Ovary (tissue), 9 donors: ENCODE results near the gene ANKUB1. TPM values are rescaled to one million over a fixed set of nuclear protein-coding genes. Genes with fewer than 3 reads are reported as not detected.

ENCODE experiments used
- DNase-seq, 5 donors: peaks; one replicate each; pipeline ENCODE4 v3.0.0-alpha.2; 2019 to 2020
- H3K27ac ChIP-seq, 2 donors: fragments of 200-600 bp; one replicate each; pipeline versions ENCODE4 v1.5.1 to v1.8.0; 2019 to 2022
- H3K27me3 ChIP-seq: fragments of 200-600 bp; one replicate; pipeline ENCODE4 v1.8.0; 2022
- H3K36me3 ChIP-seq: fragments of 200-600 bp; sonication (generic); one replicate; pipeline ENCODE4 v1.5.1; 2019
- H3K4me1 ChIP-seq: one replicate; pipeline ENCODE4 v1.8.1; 2013; ENCODE audit warnings: mild to moderate bottlenecking, moderate library complexity; ENCODE audit not compliant: insufficient read depth
- H3K4me3 ChIP-seq: fragments of 200-600 bp; sonication (generic); one replicate; pipeline ENCODE4 v1.5.1; 2017
- H3K9me3 ChIP-seq, 2 donors: fragments of 200-600 bp in 1 of 2; sonication (generic) in 1 of 2; one replicate each; pipeline versions ENCODE4 v1.5.1 to v1.8.1; 2013 to 2019; ENCODE audit warnings: mild to moderate bottlenecking in 1 of 2, moderate library complexity in 1 of 2
- EP300 ChIP-seq: sonication (generic); formaldehyde crosslinking; IDR thresholded peaks from one replicate; pipeline ENCODE4 v1.6.1; 2017; ENCODE audit warnings: antibody characterized with exemption
- POLR2A ChIP-seq: fragments of 450-650 bp; IDR thresholded peaks from one replicate; pipeline ENCODE4 v1.6.1; 2017; ENCODE audit warnings: antibody characterized with exemption, mild to moderate bottlenecking, moderate library complexity
- WGBS, 3 donors: extraction: QIAGEN DNeasy Blood & Tissue Kit in 1 of 3; methylation state at CpG; one replicate each; pipeline versions ENCODE4 v1.1.5 to v1.1.7; 2013 to 2017; 5-methylcytosine and 5-hydroxymethylcytosine counted together
- intact Hi-C, 4 donors: fragments of 100-400 bp; cut with DNase I; formaldehyde crosslinking; loops; one replicate each; pipeline versions ENCODE4 v1.11.0 to v1.15.1; 2022 to 2023
- polyA plus RNA-seq, 2 donors: library from polyadenylated mRNA; stranded (reverse); fragments of 200-250 nt in 1 of 2; fragments of 350-450 nt in 1 of 2; fragmentation: Illumina TruSeq in 1 of 2; extraction: RNeasy Lipid Tissue Mini Kit (QIAGEN cat#74804) in 1 of 2; gene quantifications; one replicate each; pipeline ENCODE4 v1.2.3, GENCODE V29; 2013 to 2014
- total RNA-seq, 7 donors: library from RNA; depleted of rRNA in 2 of 7; stranded (reverse); fragments of >200 nt in 2 of 7; fragmentation: NEBNext Ultra II Directional in 3 of 7; extraction: Animal tissue kit (Norgen Biotek cat#: 25700) in 3 of 7; gene quantifications; one replicate each; pipeline versions ENCODE4 v1.1.0 to v1.2.4, GENCODE V29; 2016 to 2023
- TF ChIP-seq, protein P1 (sequence below), 3 donors: fragments of 450-650 bp in 2 of 3; fragments of 200-600 bp in 1 of 3; IDR thresholded peaks; one replicate each; pipeline versions ENCODE4 v1.5.1 to v1.8.0; 2016 to 2022; ENCODE audit warnings: antibody characterized with exemption in 3 of 3, mild to moderate bottlenecking in 1 of 3
- donor health status: DM: no; HTN: no; CAD: no; lungs with moderate emphysema.
- donor health status: DM: no; HTN: no; CAD: no.
- donor health status: Bipolar disorder and iron deficiency.
- donor health status: DM: yes; HTN: yes; CAD: no.
- donor health status: DM: no; HTN: no; CAD: no.
- donor health status: DM: yes; HTN: yes; CAD: no.

ANKUB1 gene
- total and polyA plus RNA-seq, 9 donors = 0.10 to 3.8 (median 0.48) TPM; not detected in 4

- intact Hi-C loops = no loop called here
- TF ChIP-seq, protein P1, sequence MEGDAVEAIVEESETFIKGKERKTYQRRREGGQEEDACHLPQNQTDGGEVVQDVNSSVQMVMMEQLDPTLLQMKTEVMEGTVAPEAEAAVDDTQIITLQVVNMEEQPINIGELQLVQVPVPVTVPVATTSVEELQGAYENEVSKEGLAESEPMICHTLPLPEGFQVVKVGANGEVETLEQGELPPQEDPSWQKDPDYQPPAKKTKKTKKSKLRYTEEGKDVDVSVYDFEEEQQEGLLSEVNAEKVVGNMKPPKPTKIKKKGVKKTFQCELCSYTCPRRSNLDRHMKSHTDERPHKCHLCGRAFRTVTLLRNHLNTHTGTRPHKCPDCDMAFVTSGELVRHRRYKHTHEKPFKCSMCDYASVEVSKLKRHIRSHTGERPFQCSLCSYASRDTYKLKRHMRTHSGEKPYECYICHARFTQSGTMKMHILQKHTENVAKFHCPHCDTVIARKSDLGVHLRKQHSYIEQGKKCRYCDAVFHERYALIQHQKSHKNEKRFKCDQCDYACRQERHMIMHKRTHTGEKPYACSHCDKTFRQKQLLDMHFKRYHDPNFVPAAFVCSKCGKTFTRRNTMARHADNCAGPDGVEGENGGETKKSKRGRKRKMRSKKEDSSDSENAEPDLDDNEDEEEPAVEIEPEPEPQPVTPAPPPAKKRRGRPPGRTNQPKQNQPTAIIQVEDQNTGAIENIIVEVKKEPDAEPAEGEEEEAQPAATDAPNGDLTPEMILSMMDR (IDR thresholded peaks at IDR 0.05) = no peak
- TF ChIP-seq EP300 = no peak
- no peak for TF ChIP-seq POLR2A
- Histone ChIP-seq H3K4me3 (no peak overlapping the region), H3K4me1 (no peaks in the 10 kb centered on the region), H3K27ac (no peak overlapping the region), H3K27me3 (no peaks in the 10 kb centered on the region), H3K9me3 (no peaks in the 10 kb centered on the region), H3K36me3 (no peaks in the 10 kb centered on the region)
- no peak for DNase-seq
Measured at GRCh38 chr3:149744151-149744550, 48.2 kb downstream of the ANKUB1 start.

- no peak overlapping the region for H3K4me3 ChIP-seq
Measured at GRCh38 chr3:149739396-149739795, 53.0 kb downstream of the ANKUB1 start.

DNA sequence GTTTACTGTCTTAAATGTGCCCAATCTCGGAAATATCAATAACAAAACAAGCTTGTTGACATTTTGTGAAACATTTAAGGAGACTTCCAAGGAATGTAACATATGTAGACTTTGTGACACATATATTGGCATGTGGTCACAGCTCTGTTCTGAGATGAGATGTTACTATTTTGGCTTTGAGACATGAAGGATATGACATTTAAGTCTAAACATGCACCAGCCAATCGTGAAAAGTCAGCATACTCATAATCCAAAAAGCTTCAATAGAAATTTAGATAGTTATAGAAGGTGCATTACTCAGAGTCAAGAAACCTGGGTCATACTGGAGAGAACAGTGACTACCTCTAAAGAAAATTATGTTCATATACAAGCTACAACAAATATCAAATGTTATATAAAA lies 53.5 kb downstream of the ANKUB1 start:
- TF ChIP-seq EP300 (no peak), POLR2A (no peak)
- TF ChIP-seq, protein P1 (IDR thresholded peaks at IDR 0.05) = no peak
- no peak for DNase-seq
- no peak overlapping the region for H3K4me3 ChIP-seq
- no peaks in the 10 kb centered on the region for H3K27me3 ChIP-seq
- H3K9me3 ChIP-seq = no peaks in the 10 kb centered on the region
- intact Hi-C loops = no loop called here
- WGBS, 3 donors = 72 to 87% (median 79%) methylated on average over 2 of the region's 2 CpGs
- no peaks in the 10 kb centered on the region for H3K4me1 ChIP-seq
- no peaks in the 10 kb centered on the region for H3K36me3 ChIP-seq
- H3K27ac ChIP-seq = no peak overlapping the region

More at GRCh38 chr3:149739396-149739795, 53.0 kb downstream of the ANKUB1 start:
- H3K4me1 ChIP-seq = no peaks in the 10 kb centered on the region
- no peak for DNase-seq
- no peaks in the 10 kb centered on the region for H3K9me3 ChIP-seq
- 89 to 99% (median 97%) methylated on average over 2 of the region's 2 CpGs for WGBS, 3 donors
- no peaks in the 10 kb centered on the region for H3K36me3 ChIP-seq
- no peaks in the 10 kb centered on the region for H3K27me3 ChIP-seq
- H3K27ac ChIP-seq = no peak overlapping the region
- intact Hi-C loops = no loop called here
- TF ChIP-seq, protein P1 (IDR thresholded peaks at IDR 0.05) = no peak
- TF ChIP-seq EP300 (no peak), POLR2A (no peak)

- intact Hi-C loops = no loop called here
- Histone ChIP-seq H3K4me1 (no peaks in the 10 kb centered on the region), H3K27ac (no peak overlapping the region), H3K9me3 (no peaks in the 10 kb centered on the region), H3K36me3 (no peaks in the 10 kb centered on the region), H3K27me3 (no peaks in the 10 kb centered on the region), H3K4me3 (no peak overlapping the region)
- no peak for DNase-seq
- TF ChIP-seq, protein P1 (IDR thresholded peaks at IDR 0.05) = no peak
- TF ChIP-seq EP300 (no peak), POLR2A (no peak)
Measured at GRCh38 chr3:149736953-149737205, 55.5 kb downstream of the ANKUB1 start.
